Tongue (tissue), 2 donors: ENCODE measurements around the gene IFT80. TPM values are rescaled to one million over a fixed set of nuclear protein-coding genes. Genes with fewer than 3 reads are reported as not detected.
A peak's percentile ranks its signal among the peaks of the same experiment; 100 is the strongest.
"Not testable (repeated sequence)": the region's sequence is repeated elsewhere in the genome, so short reads cannot be mapped to it uniquely, and the experiment has no call there.

Experiments
- DNase-seq: peaks from one replicate; pipeline ENCODE4 v3.0.0-alpha.2; 2015
- total RNA-seq: library from RNA; depleted of rRNA; stranded (reverse); fragments of >200 nt; gene quantifications from one replicate; pipeline ENCODE4 v1.2.3, GENCODE V29; 2014

The IFT80 gene
- total RNA-seq, 1 donor from 2014 or later: 51.7 TPM

GRCh38 chr3:160362896-160363295 lies 36.1 kb downstream of the IFT80 start:
- DNase-seq: not testable (repeated sequence)

- no peak for DNase-seq
Observed at GRCh38 chr3:160355826-160356225, 43.2 kb downstream of the IFT80 start.

- DNase-seq: no peak
Observed at GRCh38 chr3:160346511-160346910, 52.5 kb downstream of the IFT80 start.

- peak; percentile 11 for DNase-seq
Observed at GRCh38 chr3:160343132-160343531, 55.9 kb downstream of the IFT80 start.

- DNase-seq: no peak
Observed at GRCh38 chr3:160340351-160340750, 58.7 kb downstream of the IFT80 start.

- no peak for DNase-seq
Observed at GRCh38 chr3:160331127-160331937, 67.7 kb downstream of the IFT80 start.

- DNase-seq: no peak
Observed at GRCh38 chr3:160330690-160331089, 68.3 kb downstream of the IFT80 start.

- DNase-seq: no peak
Observed at GRCh38 chr3:160330109-160330508, 68.9 kb downstream of the IFT80 start.

- not testable (repeated sequence) for DNase-seq
Observed at GRCh38 chr3:160326286-160326685, 72.7 kb downstream of the IFT80 start.

GRCh38 chr3:160321821-160322220 lies 77.2 kb downstream of the IFT80 start:
- not testable (repeated sequence) for DNase-seq

GRCh38 chr3:160319322-160319721 lies 79.7 kb downstream of the IFT80 start:
- DNase-seq: no peak

- no peak for DNase-seq
Observed at GRCh38 chr3:160314995-160315394, 84.0 kb downstream of the IFT80 start.

GRCh38 chr3:160312014-160312624 lies 86.9 kb downstream of the IFT80 start:
- DNase-seq: no peak

GRCh38 chr3:160302806-160303205 lies 96.2 kb downstream of the IFT80 start:
- no peak for DNase-seq

- peak; percentile 8 for DNase-seq
Observed at GRCh38 chr3:160296591-160296990, 102.4 kb downstream of the IFT80 start.

GRCh38 chr3:160291909-160292299 lies 107.1 kb downstream of the IFT80 start:
- peak; percentile 20 for DNase-seq

- no peak for DNase-seq
Observed at GRCh38 chr3:160291290-160291908, 107.6 kb downstream of the IFT80 start.

GRCh38 chr3:160287666-160288065 lies 111.4 kb downstream of the IFT80 start:
- DNase-seq: no peak

GRCh38 chr3:160286231-160286630 lies 112.8 kb downstream of the IFT80 start:
- DNase-seq: no peak

- DNase-seq: no peak
Observed at GRCh38 chr3:160280836-160281235, 118.2 kb downstream of the IFT80 start.

GRCh38 chr3:160279657-160280056 lies 119.4 kb downstream of the IFT80 start:
- DNase-seq: no peak

GRCh38 chr3:160278210-160278609 lies 120.8 kb downstream of the IFT80 start:
- DNase-seq: no peak

GRCh38 chr3:160265088-160265487 lies 133.9 kb downstream of the IFT80 start:
- no peak for DNase-seq
